OCI-LY7 (cell line): ENCODE data around the gene RAPGEF2.

Experiments
- CTCF ChIP-seq: fragments of 200-600 bp; sonication (generic); conservative IDR thresholded peaks from 2 replicates; pipeline ENCODE4 v1.5.1; 2014; ENCODE audit warnings: mild to moderate bottlenecking, antibody characterized with exemption, low read length, moderate library complexity, mixed read lengths
- EZH2phosphoT487 ChIP-seq: fragments of 200-600 bp; sonication (generic); IDR thresholded peaks from 2 replicates; pipeline ENCODE4 v1.6.1; 2018; ENCODE audit warnings: low read depth, borderline replicate concordance, mild to moderate bottlenecking, mixed run types, antibody characterized with exemption, low read length, moderate library complexity, mixed read lengths

GRCh38 chr4:159341522-159341921 lies 238.6 kb downstream of the RAPGEF2 start:
- TF ChIP-seq CTCF (no peak), EZH2phosphoT487 (no peak)
